Measurements from ENCODE around the gene CCSAP. TPM values are rescaled to one million over a fixed set of nuclear protein-coding genes. Genes with fewer than 3 reads are reported as not detected.

CCSAP gene
- total RNA-seq, 1 experiment from 2014 or later: 8.5 TPM

DNA sequence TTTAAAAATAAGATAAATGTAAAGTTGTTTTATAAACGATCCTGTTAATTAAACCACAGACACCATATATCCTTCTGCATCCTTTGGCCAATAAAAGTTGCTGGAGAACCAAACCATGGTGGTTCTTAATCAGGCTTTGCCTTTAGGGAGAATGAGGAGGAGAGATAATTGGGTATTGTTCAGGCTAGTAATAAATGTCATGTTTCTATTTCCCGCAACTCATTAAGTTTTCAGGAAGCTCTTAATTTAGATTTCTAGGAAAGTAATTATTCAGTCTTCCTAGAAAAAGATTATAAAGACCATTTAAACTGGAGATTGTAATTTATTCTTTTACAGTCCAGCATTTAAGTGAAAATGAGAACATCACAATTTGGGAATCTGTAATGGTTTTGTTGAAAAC lies 37.5 kb downstream of the CCSAP start:
- H2BK12ac ChIP-seq (ENCODE audit: insufficient read length, low read depth, low read length): no peak overlapping the region
- H2BK5ac ChIP-seq (ENCODE audit: insufficient read length, low read length): no peak overlapping the region
- H2BK20ac ChIP-seq (ENCODE audit: low read depth, low read length, poor library complexity, severe bottlenecking): no peak overlapping the region
- H2AK5ac ChIP-seq (ENCODE audit: insufficient read length, low read length): no peak overlapping the region
- DNase-seq: no peak
- no peak overlapping the region for H3K9ac ChIP-seq (ENCODE audit: extremely low read depth, insufficient read length, low read length)
- no peak for TF ChIP-seq CTCF (conservative IDR thresholded peaks at IDR 0.05)
- no CpG with 5 or more reads among the region's 2 CpGs for WGBS (ENCODE audit: extremely low coverage, insufficient read length, low lambda C conversion rate)
- no peak overlapping the region for H2AFZ ChIP-seq (ENCODE audit: low read length)
- H3K27me3 ChIP-seq (ENCODE audit: insufficient read depth, low read length): no peaks in the 10 kb centered on the region
- H3K56ac ChIP-seq (ENCODE audit: insufficient read length, low read depth, low read length): no peak overlapping the region
- Mint-ChIP-seq H3K27ac (no peak overlapping the region), H3K9me3 (no peaks in the 10 kb centered on the region), H3K4me1 (peaks cover 7 to 9% of the 10 kb centered on the region in 2 experiments), H3K36me3 (ENCODE audit: insufficient read depth in 1 of 3, low read depth in 3 of 3) (peaks cover 3 to 32% (median 14%) of the 10 kb centered on the region in 3 experiments; a peak in 5 of 7 replicates), H3K27me3 (ENCODE audit: low read depth) (no peaks in the 10 kb centered on the region), H3K4me3 (no peak overlapping the region)
- no peak overlapping the region for H3K18ac ChIP-seq (ENCODE audit: insufficient read length, low read depth, low read length)
- H3K14ac ChIP-seq (ENCODE audit: insufficient read depth, low read length): no peak overlapping the region
- no peaks in the 10 kb centered on the region for H3K4me1 ChIP-seq (ENCODE audit: insufficient read depth, low read length)
- no peaks in the 10 kb centered on the region for H3K79me2 ChIP-seq (ENCODE audit: insufficient read depth, low read length)
- H3K4me2 ChIP-seq (ENCODE audit: insufficient read depth, insufficient read length, low read length): no peak overlapping the region
- no peak overlapping the region for H3K4ac ChIP-seq (ENCODE audit: low read depth, low read length)
- H3K9me3 ChIP-seq (ENCODE audit: control insufficient read depth, low read depth, low read length): no peaks in the 10 kb centered on the region
- no peaks in the 10 kb centered on the region for H3K79me1 ChIP-seq (ENCODE audit: insufficient read depth, low read depth, low read length, poor library complexity, severe bottlenecking)
- no peak overlapping the region for H3T11ph ChIP-seq (ENCODE audit: low read length)
- H4K20me1 ChIP-seq (ENCODE audit: control insufficient read depth, insufficient read depth, insufficient read length): no peaks in the 10 kb centered on the region
- no peaks in the 10 kb centered on the region for H3K23me2 ChIP-seq (ENCODE audit: insufficient read length, low read depth, low read length, poor library complexity, severe bottlenecking)
- no peak overlapping the region for H3K27ac ChIP-seq (ENCODE audit: insufficient read length, low read depth, low read length)
- no peak overlapping the region for H3K23ac ChIP-seq (ENCODE audit: insufficient read length, low read depth, low read length)
- no peak overlapping the region for H2BK15ac ChIP-seq (ENCODE audit: low read depth, low read length)
- no peak overlapping the region for H4K5ac ChIP-seq (ENCODE audit: insufficient read length, low read depth, low read length)
- H4K91ac ChIP-seq (ENCODE audit: insufficient read length, low read depth, low read length): no peak overlapping the region
- no peak overlapping the region for H4K8ac ChIP-seq (replicated peaks; ENCODE audit: insufficient read length, low read depth, low read length)
- no peak overlapping the region for H2BK120ac ChIP-seq (ENCODE audit: low read depth, low read length, poor library complexity, severe bottlenecking)
